MCF 10A (cell line): ENCODE measurements around the gene TRIM31. TPM values are rescaled to one million over a fixed set of nuclear protein-coding genes. Genes with fewer than 3 reads are reported as not detected.

Experiments
- BruUV-seq: library from RNA; stranded (reverse); fragments of 400-500 nt; replicated peaks from 2 replicates; lab custom pipeline; 2021; lab: Mats Ljungman, UMichigan
- CTCF ChIA-PET: fragments of 300-600 bp; sonication (Branson Sonifier 250); formaldehyde crosslinking; extraction: SDS; loops from one replicate; lab custom pipeline; 2021; ENCODE audit warnings: antibody characterized with exemption, inconsistent platforms; lab: Yijun Ruan, JAX
- POLR2A ChIA-PET: fragments of 300-600, 350-650 bp; sonication (Branson Sonifier 250); formaldehyde crosslinking; extraction: SDS; loops from one replicate; lab custom pipeline; 2020; ENCODE audit warnings: antibody characterized with exemption, inconsistent platforms; lab: Yijun Ruan, JAX
- DNase-seq: peaks from one replicate; pipeline ENCODE4 v3.0.0-alpha.2; 2018; ENCODE audit not compliant: unreplicated experiment
- H3K27ac Mint-ChIP-seq: one replicate; pipeline ENCODE4 v1.8.0; 2022; ENCODE audit warnings: mild to moderate bottlenecking, low read depth, mixed read lengths; ENCODE audit not compliant: unreplicated experiment
- H3K27me3 Mint-ChIP-seq: one replicate; pipeline ENCODE4 v1.8.0; 2022; ENCODE audit warnings: mixed read lengths; ENCODE audit not compliant: insufficient read depth, unreplicated experiment
- H3K36me3 Mint-ChIP-seq: one replicate; pipeline ENCODE4 v1.8.0; 2022; ENCODE audit warnings: mild to moderate bottlenecking, moderate library complexity, mixed read lengths; ENCODE audit not compliant: insufficient read depth, unreplicated experiment
- H3K4me1 Mint-ChIP-seq: one replicate; pipeline ENCODE4 v1.8.0; 2022; ENCODE audit warnings: mixed read lengths; ENCODE audit not compliant: insufficient read depth, unreplicated experiment
- H3K4me3 Mint-ChIP-seq: one replicate; pipeline ENCODE4 v1.8.0; 2022; ENCODE audit warnings: mild to moderate bottlenecking, moderate library complexity, mixed read lengths; ENCODE audit not compliant: unreplicated experiment
- H3K9me3 Mint-ChIP-seq: one replicate; pipeline ENCODE4 v1.8.0; 2022; ENCODE audit warnings: mixed read lengths; ENCODE audit not compliant: unreplicated experiment
- CTCF ChIP-seq: fragments of 200-600 bp; IDR thresholded peaks from one replicate; pipeline ENCODE4 v1.8.0; 2022; ENCODE audit warnings: antibody characterized with exemption, mild to moderate bottlenecking; ENCODE audit not compliant: unreplicated experiment
- intact Hi-C: fragments of 100-400 bp; cut with micrococcal nuclease; formaldehyde crosslinking; loops from 2 replicates; pipeline ENCODE4 v1.14.1; 2022
- total RNA-seq: library from RNA; stranded (reverse); gene quantifications from 2 replicates; pipeline ENCODE4 v1.2.3, GENCODE V29; 2022

The TRIM31 gene
- total RNA-seq, 1 experiment from 2014 or later, result not detected

- H3K9me3 Mint-ChIP-seq, result no peaks in the 10 kb centered on the region
- POLR2A ChIA-PET, result no interaction called here
- H3K4me3 Mint-ChIP-seq, result no peak overlapping the region
- BruUV-seq, result no TSS peak
- H3K4me1 Mint-ChIP-seq, result peaks cover 54% of the 10 kb centered on the region
- H3K27ac Mint-ChIP-seq, result no peak overlapping the region
- intact Hi-C loops, result no loop called here
- CTCF ChIA-PET, result no interaction called here
- no peaks in the 10 kb centered on the region for H3K27me3 Mint-ChIP-seq
- peaks cover 33% of the 10 kb centered on the region for H3K36me3 Mint-ChIP-seq
- DNase-seq, result no peak
- TF ChIP-seq CTCF, result no peak
Observed at GRCh38 chr6:30071858-30072257, 41.0 kb downstream of the TRIM31 start.

DNA sequence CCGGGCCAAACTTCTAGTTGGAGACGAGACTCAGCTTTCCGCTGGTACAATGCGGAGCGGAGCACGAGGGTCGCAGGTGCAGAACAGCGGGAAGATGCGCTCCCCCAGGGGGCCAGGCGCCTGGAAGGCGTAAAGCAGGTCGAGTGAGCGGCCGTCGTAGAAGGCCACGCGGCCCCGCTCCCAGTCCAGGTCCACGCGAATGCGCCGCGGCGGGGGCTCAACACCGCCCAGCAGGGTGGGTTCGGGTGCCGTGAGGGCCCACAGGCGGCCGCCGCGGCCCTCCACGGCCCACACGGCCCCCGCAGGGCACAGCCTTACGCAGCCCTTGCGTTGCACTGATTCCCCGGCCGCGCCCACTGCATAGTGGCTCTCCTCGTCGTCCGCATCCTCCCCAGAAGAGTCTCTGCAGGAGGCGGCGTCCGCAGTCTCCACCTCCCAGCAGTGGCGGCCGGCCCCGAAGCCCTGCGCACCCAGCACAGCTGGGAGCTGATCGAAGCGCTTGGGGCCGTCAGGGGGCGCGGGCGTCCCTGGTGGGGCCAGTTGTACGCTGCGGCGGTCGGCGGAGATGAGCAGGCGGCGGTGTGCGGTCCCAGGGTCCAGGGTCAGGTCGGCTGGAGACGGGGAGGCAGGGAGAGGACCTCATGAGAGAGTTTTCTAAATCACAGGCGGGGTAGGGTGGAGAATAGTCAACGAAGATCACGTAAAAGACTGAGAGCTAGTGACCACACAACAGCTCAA lies 41.6 kb downstream of the TRIM31 start:
- no peak overlapping the region for H3K27ac Mint-ChIP-seq
- peaks cover 54% of the 10 kb centered on the region for H3K4me1 Mint-ChIP-seq
- no peak for TF ChIP-seq CTCF
- CTCF ChIA-PET, result no interaction called here
- H3K36me3 Mint-ChIP-seq, result peaks cover 33% of the 10 kb centered on the region
- H3K9me3 Mint-ChIP-seq, result no peaks in the 10 kb centered on the region
- POLR2A ChIA-PET, result interaction anchor here (1.0 kb wide), 1 partner anchor 11 kb away, joined by 5 read pairs; no protein-coding TSS in a partner anchor
- BruUV-seq, result no TSS peak
- intact Hi-C loops, result no loop called here
- H3K4me3 Mint-ChIP-seq, result no peak overlapping the region
- no peaks in the 10 kb centered on the region for H3K27me3 Mint-ChIP-seq
- no peak for DNase-seq

GRCh38 chr6:30067460-30068139 lies 45.3 kb downstream of the TRIM31 start:
- ChIA-PET POLR2A (interaction anchor here (0.9 to 3.7 kb wide), 10 partner anchors 8 to 145 kb away, joined by 3 to 66 read pairs (median 7); partner anchors contain the start of genes RNF39 and TRIM26), CTCF (interaction anchor here (1.0 kb wide), 1 partner anchor 37 kb away, joined by 3 read pairs; no protein-coding TSS in a partner anchor)
- no peak for TF ChIP-seq CTCF
- H3K4me3 Mint-ChIP-seq, result peak overlapping the region; percentile 79
- no peaks in the 10 kb centered on the region for H3K9me3 Mint-ChIP-seq
- BruUV-seq, result no TSS peak
- H3K36me3 Mint-ChIP-seq, result peaks cover 47% of the 10 kb centered on the region
- intact Hi-C loops, result loop anchor here (2.0 kb wide), 1 partner anchor 35 kb away; no protein-coding TSS in a partner anchor
- no peaks in the 10 kb centered on the region for H3K27me3 Mint-ChIP-seq
- peaks cover 47% of the 10 kb centered on the region for H3K4me1 Mint-ChIP-seq
- DNase-seq, result no peak
- peak overlapping the region; percentile 99 for H3K27ac Mint-ChIP-seq
